IPS-18a (cell line): ENCODE measurements around the gene CDCP1.
"Not testable (repeated sequence)": the region's sequence is repeated elsewhere in the genome, so short reads cannot be mapped to it uniquely, and the experiment has no call there.

Experiments used
- H3K27ac ChIP-seq: one replicate; pipeline ENCODE4 v1.5.1; 2013; ENCODE audit warnings: low read length
- H3K27me3 ChIP-seq: one replicate; pipeline ENCODE4 v1.6.1; 2013; ENCODE audit warnings: mild to moderate bottlenecking, low read length; ENCODE audit not compliant: control insufficient read depth, insufficient read depth
- H3K36me3 ChIP-seq: one replicate; pipeline ENCODE4 v1.6.1; 2013; ENCODE audit warnings: low read depth, low read length; ENCODE audit not compliant: control insufficient read depth
- H3K4me1 ChIP-seq: one replicate; pipeline ENCODE4 v1.6.1; 2013; ENCODE audit warnings: low read depth, low read length; ENCODE audit not compliant: control insufficient read depth
- H3K4me3 ChIP-seq: one replicate; pipeline ENCODE4 v1.5.1; 2013; ENCODE audit warnings: low read length
- H3K9ac ChIP-seq: one replicate; pipeline ENCODE4 v1.6.1; 2013; ENCODE audit warnings: mild to moderate bottlenecking, low read length, moderate library complexity
- H3K9me3 ChIP-seq: one replicate; pipeline ENCODE4 v1.6.1; 2013; ENCODE audit warnings: low read depth, low read length; ENCODE audit not compliant: control insufficient read depth

The CDCP1 gene

DNA sequence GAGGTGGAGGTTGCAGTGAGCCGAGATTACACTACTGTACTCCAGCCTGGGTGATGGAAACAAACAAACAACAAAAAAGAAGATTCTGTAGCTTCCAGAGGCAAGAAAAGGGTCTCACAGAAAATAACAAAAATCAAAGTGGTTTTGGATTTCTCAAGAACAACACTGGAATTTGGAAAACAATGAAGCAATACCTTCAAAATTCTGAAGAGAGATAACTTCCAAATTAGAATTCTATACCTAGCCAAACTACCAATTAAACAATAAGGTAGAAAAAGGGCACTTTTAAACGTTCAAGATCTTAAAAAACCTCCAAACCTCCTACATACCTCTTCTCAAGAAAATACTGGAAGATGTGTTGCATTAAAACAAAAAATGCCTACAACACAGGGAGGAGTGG, 4.9 kb upstream of the CDCP1 start:
- Histone ChIP-seq H3K36me3 (no peaks in the 10 kb centered on the region), H3K4me3 (no peak overlapping the region), H3K9ac (no peak overlapping the region), H3K27me3 (peaks cover 28% of the 10 kb centered on the region), H3K4me1 (peaks cover 3% of the 10 kb centered on the region), H3K27ac (no peak overlapping the region), H3K9me3 (no peaks in the 10 kb centered on the region)

GRCh38 chr3:45148921-45149320, 2.7 kb upstream of the CDCP1 start:
- Histone ChIP-seq H3K27ac (no peak overlapping the region), H3K36me3 (no peaks in the 10 kb centered on the region), H3K4me1 (peaks cover 7% of the 10 kb centered on the region), H3K9ac (no peak overlapping the region), H3K9me3 (no peaks in the 10 kb centered on the region), H3K27me3 (peaks cover 50% of the 10 kb centered on the region), H3K4me3 (no peak overlapping the region)

- Histone ChIP-seq H3K4me3 (peak overlapping the region; percentile 79), H3K9ac (peak overlapping the region; percentile 53), H3K27ac (no peak overlapping the region)
These were observed 955 bp downstream of the CDCP1 start for GRCh38 chr3:45145223-45145622.

DNA sequence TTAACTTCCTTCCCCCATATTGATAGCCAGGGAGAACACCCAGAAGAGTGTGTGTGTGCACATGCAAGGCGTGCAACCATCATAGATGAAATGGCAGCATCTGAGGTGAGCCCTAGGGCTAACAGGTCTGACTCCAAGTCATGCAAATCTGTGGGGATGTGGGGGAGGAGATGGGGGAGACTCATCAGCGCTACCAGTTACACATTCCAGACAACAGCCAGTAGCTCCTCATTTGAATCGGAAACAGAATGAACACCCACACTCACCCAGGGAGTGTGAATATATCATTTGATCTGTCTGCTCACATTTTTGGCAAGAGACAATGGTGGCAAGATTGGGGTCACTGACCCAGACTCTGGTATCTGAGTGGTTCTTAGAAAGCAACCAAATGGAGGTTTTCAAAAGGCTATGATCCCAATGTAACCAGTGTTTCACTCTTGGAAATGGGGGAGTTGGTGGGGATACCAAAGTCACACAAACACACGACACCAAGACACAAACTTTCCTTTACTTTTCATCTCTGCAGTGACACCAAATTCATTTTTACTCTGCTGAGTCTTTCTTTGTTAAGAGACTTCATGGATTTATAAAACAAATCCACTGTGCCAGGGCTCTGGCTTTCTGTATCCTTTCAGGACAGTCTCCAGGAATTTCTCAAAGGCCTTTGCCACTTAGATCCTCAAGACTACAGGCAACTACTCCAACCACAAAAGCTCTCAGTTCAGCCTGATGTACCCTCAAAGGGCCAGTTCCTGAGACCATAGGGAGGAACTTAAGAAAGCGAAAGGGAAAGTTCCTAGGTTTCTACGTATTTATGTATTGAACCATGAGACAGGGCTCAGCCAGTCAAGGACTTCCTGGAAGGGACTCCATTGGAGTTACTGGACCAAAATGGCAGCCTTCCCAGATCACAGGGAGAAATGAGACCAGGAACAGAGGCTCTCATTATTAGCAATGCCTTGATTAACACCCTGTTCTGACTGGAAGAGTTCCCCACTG, 2.2 kb downstream of the CDCP1 start:
- H3K4me1 ChIP-seq, result peaks cover 7% of the 10 kb centered on the region
- H3K4me3 ChIP-seq, result no peak overlapping the region
- H3K9ac ChIP-seq, result no peak overlapping the region
- no peaks in the 10 kb centered on the region for H3K36me3 ChIP-seq
- H3K27me3 ChIP-seq, result peaks cover 59% of the 10 kb centered on the region
- no peaks in the 10 kb centered on the region for H3K9me3 ChIP-seq
- H3K27ac ChIP-seq, result no peak overlapping the region

More at GRCh38 chr3:45145223-45145622, 955 bp downstream of the CDCP1 start:
- no peaks in the 10 kb centered on the region for H3K9me3 ChIP-seq
- H3K4me1 ChIP-seq, result peaks cover 7% of the 10 kb centered on the region
- peaks cover 59% of the 10 kb centered on the region for H3K27me3 ChIP-seq
- H3K36me3 ChIP-seq, result no peaks in the 10 kb centered on the region

DNA sequence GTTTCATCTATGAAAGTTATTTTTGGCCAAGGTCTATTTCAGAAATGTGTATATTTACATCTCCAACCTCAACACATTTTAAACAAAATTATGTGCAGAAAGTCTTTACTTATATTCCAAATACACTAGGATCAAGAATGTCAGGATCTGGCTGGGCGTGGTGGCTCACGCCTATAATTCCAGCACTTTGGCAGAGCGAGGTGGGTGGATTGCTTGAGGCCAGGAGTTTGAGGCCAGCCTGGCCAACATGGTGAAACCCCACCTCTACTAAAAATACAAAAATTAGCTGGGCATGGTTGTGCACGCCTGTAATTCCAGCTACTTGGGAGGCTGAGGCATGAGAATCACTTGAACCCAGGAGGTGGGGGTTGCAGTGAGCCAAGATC, 5.4 kb downstream of the CDCP1 start:
- H3K27me3 ChIP-seq, result peaks cover 27% of the 10 kb centered on the region
- not testable (repeated sequence) for H3K36me3 ChIP-seq, H3K9ac ChIP-seq, H3K27ac ChIP-seq, H3K4me3 ChIP-seq, H3K9me3 ChIP-seq, H3K4me1 ChIP-seq

GRCh38 chr3:45140141-45140769, 5.9 kb downstream of the CDCP1 start:
- no peaks in the 10 kb centered on the region for H3K9me3 ChIP-seq
- H3K9ac ChIP-seq, result no peak overlapping the region
- no peak overlapping the region for H3K27ac ChIP-seq
- H3K27me3 ChIP-seq, result peaks cover 22% of the 10 kb centered on the region
- no peak overlapping the region for H3K4me3 ChIP-seq
- peaks cover 2% of the 10 kb centered on the region for H3K4me1 ChIP-seq
- no peaks in the 10 kb centered on the region for H3K36me3 ChIP-seq

DNA sequence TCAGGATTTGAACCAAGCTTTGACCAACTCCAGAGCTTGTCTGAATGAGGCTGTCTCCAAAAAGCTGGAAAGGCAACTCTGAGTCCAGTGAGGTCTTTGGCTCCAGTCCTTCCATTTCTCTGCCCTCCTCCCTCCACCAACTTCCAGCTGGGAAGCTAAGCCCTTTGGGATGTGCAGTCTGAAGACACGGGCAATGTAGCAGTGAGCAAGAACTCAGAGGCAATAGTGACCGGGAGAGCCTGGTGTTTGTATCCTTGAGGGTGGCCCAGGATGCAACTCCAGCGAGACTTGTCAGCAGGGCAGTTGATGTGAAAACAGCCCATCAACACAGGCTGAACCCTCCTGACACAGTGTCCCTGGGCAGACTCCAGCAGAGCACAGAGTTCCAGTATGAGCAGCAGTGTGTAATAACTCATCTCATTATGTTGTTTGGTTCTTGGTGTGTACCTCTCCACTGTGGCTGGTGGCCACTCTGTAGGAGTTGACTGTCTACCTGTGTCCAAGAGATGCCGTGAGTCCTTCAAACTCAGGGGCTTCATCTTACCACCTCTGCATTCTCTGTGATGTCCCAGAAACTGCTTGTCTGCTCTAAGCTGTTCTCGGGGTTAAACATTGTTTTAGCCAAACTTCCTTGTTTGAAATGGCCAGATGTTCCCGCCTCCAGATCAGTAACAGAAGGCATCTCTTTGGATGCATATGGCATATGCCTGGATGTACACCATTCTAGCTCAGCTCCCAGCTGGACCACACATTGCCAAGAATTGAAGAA, 6.6 kb downstream of the CDCP1 start:
- Histone ChIP-seq H3K36me3 (no peaks in the 10 kb centered on the region), H3K4me1 (no peaks in the 10 kb centered on the region), H3K4me3 (no peak overlapping the region), H3K27me3 (peaks cover 15% of the 10 kb centered on the region), H3K27ac (no peak overlapping the region), H3K9ac (no peak overlapping the region), H3K9me3 (no peaks in the 10 kb centered on the region)

DNA sequence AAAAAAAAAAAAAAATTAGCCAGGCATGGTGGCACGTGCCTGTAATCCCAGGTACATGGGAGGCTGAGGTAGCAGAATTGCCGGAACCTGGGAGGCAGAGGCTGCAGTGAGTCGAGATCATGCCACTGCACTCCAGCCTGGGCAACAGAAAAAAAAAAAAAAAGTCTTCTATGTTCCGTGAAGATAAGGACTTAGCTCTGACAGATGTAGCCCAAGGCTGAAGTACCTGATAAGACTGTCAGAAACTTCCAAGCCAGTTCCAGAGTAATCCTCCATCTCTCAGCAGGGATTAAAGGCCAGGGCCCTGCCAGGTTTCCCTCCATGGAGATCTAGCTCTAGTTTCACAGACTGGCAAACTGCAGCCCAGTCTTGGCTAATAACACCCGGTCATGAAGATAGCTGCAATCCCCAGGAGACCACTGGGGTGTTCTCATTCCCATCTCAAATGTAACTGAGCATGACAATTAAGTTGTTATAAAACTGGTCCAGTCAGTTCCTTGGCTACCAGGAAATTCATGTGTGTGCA, 8.5 kb downstream of the CDCP1 start:
- Histone ChIP-seq H3K4me1 (no peaks in the 10 kb centered on the region), H3K36me3 (no peaks in the 10 kb centered on the region), H3K4me3 (no peak overlapping the region), H3K9me3 (no peaks in the 10 kb centered on the region), H3K27ac (no peak overlapping the region), H3K27me3 (no peaks in the 10 kb centered on the region), H3K9ac (no peak overlapping the region)

DNA sequence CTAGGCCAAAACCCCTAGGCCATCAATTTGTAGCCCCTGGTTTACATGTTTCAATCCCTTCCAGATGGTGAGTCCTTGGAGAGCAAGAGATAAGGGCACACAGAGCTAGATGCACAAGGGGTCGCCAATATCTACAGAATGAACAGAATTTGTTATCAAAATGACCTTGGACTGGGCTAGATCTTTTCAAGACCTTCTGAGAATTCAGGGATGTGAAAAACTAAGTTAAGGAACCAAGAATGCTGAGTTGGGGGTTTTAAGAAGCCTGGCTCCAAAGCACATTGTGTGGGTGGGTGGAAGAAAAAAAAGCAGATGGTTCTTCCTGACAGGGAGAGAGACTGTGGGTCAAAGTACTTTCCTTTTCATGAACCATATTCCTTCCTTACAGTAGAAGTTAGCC, 10.2 kb downstream of the CDCP1 start:
- Histone ChIP-seq H3K4me1 (no peaks in the 10 kb centered on the region), H3K27ac (no peak overlapping the region), H3K9ac (no peak overlapping the region), H3K36me3 (no peaks in the 10 kb centered on the region), H3K9me3 (no peaks in the 10 kb centered on the region), H3K27me3 (no peaks in the 10 kb centered on the region), H3K4me3 (no peak overlapping the region)

DNA sequence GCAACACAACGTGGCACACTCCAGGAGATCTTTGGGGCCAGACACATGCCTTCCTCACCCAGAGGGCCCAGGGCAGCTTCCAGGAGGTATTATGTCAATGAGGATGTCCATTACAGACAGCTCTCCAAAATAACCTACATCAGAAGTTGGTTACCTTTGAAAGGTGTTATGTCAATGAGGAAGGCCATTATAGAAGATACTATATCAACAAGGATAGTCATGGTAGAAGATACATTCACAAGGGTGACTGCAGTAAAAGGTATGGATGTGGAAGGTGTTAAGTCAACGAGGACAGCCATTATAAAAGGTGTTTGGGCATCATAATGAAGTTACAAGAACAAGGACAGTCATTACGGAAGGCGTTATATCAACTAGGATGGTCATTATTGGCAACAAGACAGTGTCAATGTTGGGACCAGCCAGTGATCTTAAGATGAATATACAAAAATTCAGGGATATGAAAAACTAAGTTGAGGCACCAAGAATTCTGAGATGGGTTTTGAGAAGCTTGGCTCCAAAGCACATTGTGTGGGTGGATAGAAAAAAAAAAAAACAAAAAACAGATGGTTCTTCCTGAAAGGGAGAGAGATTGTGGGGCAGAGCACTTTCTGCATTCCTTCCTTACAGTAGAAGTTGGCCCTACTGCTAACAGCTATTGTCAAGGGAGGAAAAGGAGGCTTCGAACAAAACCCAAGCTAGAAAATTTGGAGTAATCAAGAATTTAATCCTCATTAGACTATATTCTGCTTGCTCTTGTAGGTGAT, 11.2 kb downstream of the CDCP1 start:
- Histone ChIP-seq H3K9ac (no peak overlapping the region), H3K27me3 (no peaks in the 10 kb centered on the region)

More for the DNA sequence above, 11.2 kb downstream of the CDCP1 start:
- H3K4me3 ChIP-seq, result no peak overlapping the region
- no peak overlapping the region for H3K27ac ChIP-seq
- no peaks in the 10 kb centered on the region for H3K9me3 ChIP-seq
- no peaks in the 10 kb centered on the region for H3K4me1 ChIP-seq
- H3K36me3 ChIP-seq, result no peaks in the 10 kb centered on the region
